SHP77 treated with DMSO at 0.1 percent for 48 hours (cell line): ENCODE data around the gene SLC35G6.
A peak's percentile ranks its signal among the peaks of the same experiment; 100 is the strongest.
"Not testable (repeated sequence)": the region's sequence is repeated elsewhere in the genome, so short reads cannot be mapped to it uniquely, and the experiment has no call there.

Experiments
- DNase-seq: peaks from one replicate; lab custom pipeline; 2025; lab: John Stamatoyannopoulos, UW

The SLC35G6 gene

GRCh38 chr17:7479213-7480088 is 1.8 kb upstream of the SLC35G6 start, which contains the start of gene ZBTB4:
ZBTB4 (minus strand) TSS chr17:7479631; CDS start chr17:7466801, 12,830 bp downstream.
- no peak for DNase-seq

- no peak for DNase-seq
Observed at GRCh38 chr17:7480089-7480384, 1.2 kb upstream of the SLC35G6 start.

- not testable (repeated sequence) for DNase-seq
Observed at GRCh38 chr17:7481842-7482741, 846 bp downstream of the SLC35G6 start.

- not testable (repeated sequence) for DNase-seq
Observed at GRCh38 chr17:7482742-7483088, 1.5 kb downstream of the SLC35G6 start.

DNA sequence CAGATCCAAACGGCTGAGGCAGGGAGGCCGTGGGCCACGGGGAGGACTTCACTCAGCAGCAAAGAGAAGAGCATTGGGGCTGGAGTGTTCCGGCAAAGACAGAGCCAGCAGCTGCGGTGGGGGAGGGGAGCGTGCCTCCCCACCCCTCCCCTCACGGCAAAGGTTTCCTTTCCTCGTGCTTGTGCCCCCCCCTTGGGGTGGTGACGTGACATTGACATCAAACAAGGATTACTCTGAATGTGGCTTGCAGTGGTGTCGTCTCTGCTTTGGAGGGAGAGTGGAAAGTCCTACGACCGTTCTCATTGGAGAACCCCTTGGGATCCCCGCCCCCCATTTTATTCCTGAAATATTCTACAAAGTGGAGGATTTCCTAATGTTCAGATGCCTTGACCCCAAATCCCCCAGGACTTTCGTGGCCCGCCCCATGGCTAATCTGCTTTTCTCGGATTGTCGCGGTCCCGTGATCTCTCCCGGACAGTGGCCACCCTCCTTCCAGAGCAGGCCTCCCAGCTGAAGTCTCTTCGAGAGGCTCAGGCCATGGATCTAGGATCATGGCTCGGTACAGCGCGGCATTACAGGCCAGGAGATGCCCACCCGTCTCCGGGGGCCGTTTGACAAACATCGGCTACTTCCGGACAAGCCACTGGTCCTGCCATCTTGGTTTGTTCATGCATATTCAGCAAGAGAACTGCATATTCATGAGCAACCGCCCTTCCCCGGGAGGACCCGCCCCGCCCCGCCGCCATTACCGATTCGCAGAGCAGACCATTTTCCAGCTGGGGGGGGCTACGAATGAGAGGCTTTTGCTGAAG is 2.2 kb downstream of the SLC35G6 start:
- peak; percentile 96 for DNase-seq

GRCh38 chr17:7484067-7484918 is 3.0 kb downstream of the SLC35G6 start, which contains the start of gene POLR2A:
POLR2A (plus strand) TSS chr17:7484366.
- DNase-seq, result peak; percentile 97

DNA sequence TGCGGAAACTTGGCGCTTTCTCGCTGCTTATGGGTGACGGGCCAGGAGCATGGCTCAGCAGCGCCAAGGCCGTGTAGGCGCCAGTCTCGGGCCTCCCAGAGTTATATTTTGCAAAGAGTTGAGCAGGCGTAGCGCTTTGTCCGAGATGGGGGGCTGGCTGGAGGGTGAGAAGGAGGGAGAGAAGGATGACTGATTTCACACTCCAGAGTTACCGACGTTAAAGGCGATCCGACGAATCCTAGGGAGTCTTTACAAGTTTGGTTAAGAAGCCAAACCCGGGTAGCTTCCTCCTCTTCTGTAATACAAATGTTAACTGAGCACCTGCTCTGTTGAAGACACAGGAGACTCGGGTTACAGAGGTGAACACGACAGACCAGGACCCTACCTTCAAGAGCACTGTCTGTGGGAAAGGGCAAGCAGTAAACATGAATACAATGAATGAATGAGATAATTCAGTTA is 3.7 kb downstream of the SLC35G6 start:
- no peak for DNase-seq

DNA sequence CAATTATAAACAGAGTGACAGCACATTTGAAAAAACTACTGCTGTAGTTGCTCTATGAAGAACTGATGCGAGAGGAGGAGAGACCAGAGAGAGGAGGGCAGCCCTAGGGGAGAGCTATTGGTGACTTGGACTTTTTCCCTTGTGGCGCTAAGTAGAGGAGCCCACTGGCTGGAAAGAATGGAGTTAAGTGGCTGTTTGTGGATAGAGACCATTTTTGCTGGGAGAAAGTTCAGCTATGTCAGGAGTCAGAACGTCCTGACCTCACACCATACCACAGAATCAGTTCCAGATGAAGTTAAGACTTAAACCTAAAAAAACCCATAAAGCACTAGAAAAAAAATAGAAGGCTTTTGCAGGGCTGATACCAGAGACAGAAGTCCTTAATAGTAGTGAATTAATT is 4.9 kb downstream of the SLC35G6 start:
- DNase-seq, result no peak

GRCh38 chr17:7490144-7490543 is 8.9 kb downstream of the SLC35G6 start:
- no peak for DNase-seq

- no peak for DNase-seq
Observed at GRCh38 chr17:7491583-7491982, 10.3 kb downstream of the SLC35G6 start.

DNA sequence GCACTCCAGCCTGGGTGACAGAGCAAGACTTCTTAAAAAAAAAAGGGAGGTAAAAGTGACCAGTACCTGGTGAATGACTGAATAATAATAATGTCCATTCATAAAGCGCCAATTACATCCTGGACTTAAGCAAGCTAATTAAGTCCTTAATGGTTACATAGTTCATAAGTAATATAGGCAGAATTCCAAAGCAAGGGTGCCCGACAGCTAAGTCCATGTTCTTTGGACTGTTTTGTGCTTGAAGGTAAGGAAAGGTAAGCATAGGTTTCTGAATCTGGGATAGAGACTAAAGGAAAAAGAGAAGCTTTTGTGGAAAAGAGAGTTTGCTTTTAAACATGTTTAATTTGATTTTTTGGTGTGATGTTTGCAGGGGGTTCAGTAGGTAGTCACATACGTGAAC is 12.7 kb downstream of the SLC35G6 start:
- no peak for DNase-seq

GRCh38 chr17:7495906-7496434 is 14.7 kb downstream of the SLC35G6 start:
- no peak for DNase-seq

DNA sequence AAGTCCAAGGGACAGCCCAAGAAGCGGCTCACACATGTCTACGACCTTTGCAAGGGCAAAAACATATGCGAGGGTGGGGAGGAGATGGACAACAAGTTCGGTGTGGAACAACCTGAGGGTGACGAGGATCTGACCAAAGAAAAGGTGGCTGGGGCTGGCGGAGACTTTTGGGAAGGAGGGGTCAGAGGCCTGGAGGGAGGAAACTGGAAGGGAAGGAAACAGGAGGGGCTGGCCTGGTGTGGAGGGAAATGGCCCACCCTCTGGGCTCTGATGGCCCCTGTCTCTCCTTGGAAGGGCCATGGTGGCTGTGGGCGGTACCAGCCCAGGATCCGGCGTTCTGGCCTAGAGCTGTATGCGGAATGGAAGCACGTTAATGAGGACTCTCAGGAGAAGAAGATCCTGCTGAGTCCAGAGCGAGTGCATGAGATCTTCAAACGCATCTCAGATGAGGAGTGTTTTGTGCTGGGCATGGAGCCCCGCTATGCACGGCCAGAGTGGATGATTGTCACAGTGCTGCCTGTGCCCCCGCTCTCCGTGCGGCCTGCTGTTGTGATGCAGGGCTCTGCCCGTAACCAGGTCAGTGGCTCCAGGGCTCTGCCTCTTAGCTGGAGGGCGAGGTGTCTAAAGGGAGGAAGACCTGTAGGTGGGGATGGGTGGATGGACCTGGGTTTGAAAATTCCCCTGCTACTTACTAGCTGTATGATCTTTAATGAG is 15.4 kb downstream of the SLC35G6 start:
- DNase-seq, result no peak

DNA sequence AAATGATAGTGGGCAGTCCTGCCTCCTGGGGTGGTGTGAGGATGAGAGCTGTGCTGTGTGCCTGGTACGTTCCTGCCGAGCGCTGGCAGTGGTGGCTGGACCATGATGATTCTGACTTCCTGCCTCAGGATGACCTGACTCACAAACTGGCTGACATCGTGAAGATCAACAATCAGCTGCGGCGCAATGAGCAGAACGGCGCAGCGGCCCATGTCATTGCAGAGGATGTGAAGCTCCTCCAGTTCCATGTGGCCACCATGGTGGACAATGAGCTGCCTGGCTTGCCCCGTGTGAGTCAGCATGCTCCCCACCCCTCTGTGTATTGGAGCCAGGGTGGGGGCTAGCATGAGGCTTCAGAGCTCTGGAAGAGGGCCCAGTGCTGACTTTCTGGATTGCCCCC is 16.0 kb downstream of the SLC35G6 start:
- DNase-seq, result no peak

DNA sequence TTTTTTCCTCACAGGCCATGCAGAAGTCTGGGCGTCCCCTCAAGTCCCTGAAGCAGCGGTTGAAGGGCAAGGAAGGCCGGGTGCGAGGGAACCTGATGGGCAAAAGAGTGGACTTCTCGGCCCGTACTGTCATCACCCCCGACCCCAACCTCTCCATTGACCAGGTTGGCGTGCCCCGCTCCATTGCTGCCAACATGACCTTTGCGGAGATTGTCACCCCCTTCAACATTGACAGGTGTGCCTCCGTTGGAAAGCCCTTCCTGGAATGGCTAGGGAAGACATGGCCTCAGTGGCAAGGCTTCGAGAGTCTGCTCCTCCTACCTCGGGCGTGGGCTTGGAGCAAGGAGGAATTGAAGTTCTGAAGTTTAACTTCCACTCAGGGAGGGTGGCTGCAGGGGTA is 16.4 kb downstream of the SLC35G6 start:
- DNase-seq, result no peak

DNA sequence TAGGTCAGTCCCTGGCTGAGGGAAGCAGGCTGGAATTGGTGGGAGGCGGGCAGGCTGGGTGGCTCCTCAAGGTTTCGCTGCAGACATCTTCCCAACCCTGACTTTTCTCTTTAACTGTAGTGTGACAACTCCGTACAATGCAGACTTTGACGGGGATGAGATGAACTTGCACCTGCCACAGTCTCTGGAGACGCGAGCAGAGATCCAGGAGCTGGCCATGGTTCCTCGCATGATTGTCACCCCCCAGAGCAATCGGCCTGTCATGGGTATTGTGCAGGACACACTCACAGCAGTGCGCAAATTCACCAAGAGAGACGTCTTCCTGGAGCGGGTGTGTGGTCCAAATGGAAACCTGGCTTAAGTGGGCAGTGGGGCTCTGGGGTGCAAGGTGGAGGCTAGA is 17.9 kb downstream of the SLC35G6 start:
- DNase-seq, result no peak

GRCh38 chr17:7501729-7502128 is 20.5 kb downstream of the SLC35G6 start:
- no peak for DNase-seq

GRCh38 chr17:7502171-7502847 is 21.1 kb downstream of the SLC35G6 start:
- DNase-seq, result no peak

- no peak for DNase-seq
Observed at GRCh38 chr17:7502987-7503386, 21.7 kb downstream of the SLC35G6 start.

GRCh38 chr17:7503521-7503920 is 22.3 kb downstream of the SLC35G6 start:
- DNase-seq, result no peak
